Inflammatory macrophage treated with lipopolysaccharide for 1 hour (primary cell): Measurements from ENCODE around the gene ZDHHC18.
A peak's percentile ranks its signal among the peaks of the same experiment; 100 is the strongest.
"Not testable (repeated sequence)": the region's sequence is repeated elsewhere in the genome, so short reads cannot be mapped to it uniquely, and the experiment has no call there.

Experiments used
- DNase-seq, 2 donors: peaks; one replicate each; pipeline ENCODE4 v3.0.0-alpha.2; 2020 to 2022

The ZDHHC18 gene

DNA sequence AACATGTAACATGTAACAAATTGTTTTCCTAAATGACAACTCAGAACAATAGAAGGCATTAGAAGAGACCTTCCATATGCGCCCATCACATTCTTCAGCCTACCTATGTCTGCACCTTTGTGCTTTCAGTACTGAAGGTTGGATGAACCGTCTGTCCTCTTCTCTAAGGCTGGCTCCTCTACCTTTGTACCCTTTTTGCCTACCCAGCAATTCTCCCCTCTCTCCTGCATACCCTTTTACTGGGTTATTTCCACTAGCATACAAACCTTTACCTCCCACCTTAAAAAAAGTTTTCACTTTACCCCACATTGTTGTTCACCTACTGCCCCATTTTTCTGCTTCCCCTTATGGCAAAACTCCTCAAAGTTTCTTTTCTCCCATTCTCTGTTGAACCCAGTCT is 33.6 kb upstream of the ZDHHC18 start:
- no peak for DNase-seq

DNA sequence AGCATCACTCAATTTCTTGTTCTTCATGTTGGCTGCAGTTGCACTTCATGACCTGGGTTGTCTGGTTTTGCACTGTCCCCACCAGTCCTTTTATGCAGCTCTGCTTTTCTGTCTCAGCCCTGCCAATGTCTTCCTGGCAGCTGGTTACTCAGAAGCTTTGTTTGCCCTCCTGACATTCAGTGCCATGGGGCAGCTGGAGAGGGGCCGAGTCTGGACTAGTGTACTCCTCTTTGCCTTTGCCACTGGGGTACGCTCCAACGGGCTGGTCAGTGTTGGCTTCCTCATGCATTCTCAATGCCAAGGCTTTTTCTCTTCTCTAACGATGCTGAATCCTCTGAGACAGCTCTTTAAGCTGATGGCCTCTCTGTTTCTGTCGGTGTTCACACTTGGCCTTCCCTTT is 32.1 kb upstream of the ZDHHC18 start:
- no peak for DNase-seq

GRCh38 chr1:26797627-26798026 is 28.9 kb upstream of the ZDHHC18 start:
- no peak for DNase-seq

- no peak for DNase-seq
These were observed 26.9 kb upstream of the ZDHHC18 start for GRCh38 chr1:26799479-26800142.

DNA sequence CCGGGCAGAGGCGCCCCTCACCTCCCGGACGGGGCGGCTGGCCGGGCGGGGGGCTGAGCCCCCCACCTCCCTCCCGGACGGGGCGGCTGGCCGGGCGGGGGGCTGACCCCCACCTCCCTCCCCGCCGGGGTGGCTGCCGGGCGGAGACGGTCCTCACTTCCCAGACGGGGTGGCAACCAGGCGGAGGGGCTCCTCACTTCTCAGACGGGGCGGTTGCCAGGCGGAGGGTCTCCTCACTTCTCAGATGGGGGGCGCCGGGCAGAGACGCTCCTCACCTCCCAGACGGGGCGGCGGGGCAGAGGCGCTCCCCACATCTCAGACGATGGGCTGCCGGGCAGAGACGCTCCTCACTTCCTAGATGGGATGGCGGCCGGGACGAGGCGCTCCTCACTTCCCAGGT is 22.6 kb upstream of the ZDHHC18 start:
- DNase-seq, result not testable (repeated sequence)

- peak; percentile 81 to 95 for DNase-seq
These were observed 16.4 kb upstream of the ZDHHC18 start for GRCh38 chr1:26810105-26810504.

GRCh38 chr1:26811057-26811456 is 15.4 kb upstream of the ZDHHC18 start:
- DNase-seq, result no peak

- DNase-seq, result no peak
These were observed 14.8 kb upstream of the ZDHHC18 start for GRCh38 chr1:26811708-26812107.

DNA sequence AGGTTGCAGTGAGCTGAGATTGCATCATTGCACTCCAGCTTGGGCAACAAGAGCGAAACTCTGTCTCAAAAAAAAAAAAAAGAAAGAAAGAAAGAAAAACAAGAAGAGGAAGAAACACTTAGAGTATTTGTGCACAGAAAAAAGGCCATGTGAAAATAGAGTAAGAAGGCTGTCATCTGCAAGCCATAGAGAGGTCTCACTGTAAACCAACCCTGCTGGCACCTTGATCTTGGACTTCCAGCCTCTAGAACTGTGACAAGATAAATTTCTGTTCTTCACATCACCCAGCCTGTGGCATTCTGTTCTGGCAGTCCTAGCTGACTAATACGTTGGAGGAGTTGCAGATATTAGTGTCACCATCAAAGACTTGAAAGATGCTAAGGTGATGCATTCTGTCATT is 12.1 kb upstream of the ZDHHC18 start:
- DNase-seq, result no peak

DNA sequence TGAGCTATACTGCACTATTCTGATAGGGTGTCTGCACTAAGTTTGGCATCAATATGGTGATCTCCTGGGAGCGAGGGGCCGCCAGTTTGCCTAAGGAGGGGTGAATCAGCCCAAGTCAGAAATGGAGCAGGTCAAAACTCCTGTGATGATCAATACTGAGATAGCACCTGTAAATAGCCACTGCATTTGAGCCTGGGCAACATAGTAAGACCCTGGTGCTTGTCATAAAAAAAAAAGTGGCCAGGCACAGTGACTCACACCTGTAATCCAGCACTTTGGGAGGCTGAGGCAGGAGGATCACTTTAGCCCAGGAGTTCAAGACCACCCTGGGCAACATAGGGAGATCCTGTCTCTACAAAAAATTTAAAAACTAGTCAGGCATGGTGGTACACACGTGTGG is 11.6 kb upstream of the ZDHHC18 start:
- no peak for DNase-seq

- peak; percentile 67 to 69 for DNase-seq
These were observed 5.7 kb upstream of the ZDHHC18 start for GRCh38 chr1:26820784-26821269.

DNA sequence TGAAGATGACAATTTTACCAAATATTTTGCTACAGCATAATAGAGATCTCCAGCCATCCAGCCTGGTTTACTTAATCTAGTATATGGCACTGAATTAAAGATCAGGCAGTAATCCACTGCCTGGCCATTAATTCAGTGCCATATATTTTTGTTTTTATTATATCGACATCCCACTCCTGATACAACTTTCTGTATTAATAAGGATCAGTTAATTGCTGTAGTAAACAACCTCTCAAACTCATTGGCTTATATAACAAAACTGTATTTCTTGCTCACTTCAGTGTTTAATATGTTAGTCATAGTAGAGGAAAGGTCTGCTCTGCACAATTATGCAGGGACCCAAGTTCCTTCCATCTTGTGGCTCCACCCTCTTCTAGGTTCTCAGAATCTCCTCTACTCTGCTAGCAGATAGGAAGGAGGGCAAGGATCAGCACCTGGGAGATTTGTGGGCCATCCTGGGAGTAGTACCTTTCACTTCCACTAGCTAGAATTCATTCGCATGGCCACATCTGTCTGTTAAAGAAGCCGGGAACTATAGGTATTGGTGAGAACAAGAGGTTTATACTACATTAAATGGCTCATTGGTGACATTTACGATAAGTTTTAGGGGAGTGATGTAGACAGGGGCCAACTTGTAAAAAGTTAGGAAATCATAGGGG is 3.6 kb upstream of the ZDHHC18 start:
- no peak for DNase-seq

DNA sequence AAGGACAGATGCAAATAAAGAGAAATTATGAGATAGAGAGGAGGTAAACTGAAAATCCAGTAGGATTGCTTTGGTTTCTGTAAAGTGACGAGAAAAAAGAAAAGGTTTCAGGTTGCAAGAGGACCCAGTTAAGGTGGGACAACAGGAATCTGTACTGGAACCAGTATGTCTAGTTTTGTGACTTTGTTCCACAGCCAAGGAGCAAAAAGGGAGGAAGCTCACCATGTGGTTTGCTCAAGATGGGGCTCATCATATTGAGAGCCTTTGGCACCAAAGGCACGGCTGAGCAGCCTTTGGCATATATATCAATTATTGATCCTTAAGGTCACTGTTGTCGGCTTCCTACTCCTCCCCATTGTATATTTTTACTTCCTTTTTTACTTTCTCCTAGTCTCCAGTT is 1.8 kb upstream of the ZDHHC18 start:
- DNase-seq, result no peak

DNA sequence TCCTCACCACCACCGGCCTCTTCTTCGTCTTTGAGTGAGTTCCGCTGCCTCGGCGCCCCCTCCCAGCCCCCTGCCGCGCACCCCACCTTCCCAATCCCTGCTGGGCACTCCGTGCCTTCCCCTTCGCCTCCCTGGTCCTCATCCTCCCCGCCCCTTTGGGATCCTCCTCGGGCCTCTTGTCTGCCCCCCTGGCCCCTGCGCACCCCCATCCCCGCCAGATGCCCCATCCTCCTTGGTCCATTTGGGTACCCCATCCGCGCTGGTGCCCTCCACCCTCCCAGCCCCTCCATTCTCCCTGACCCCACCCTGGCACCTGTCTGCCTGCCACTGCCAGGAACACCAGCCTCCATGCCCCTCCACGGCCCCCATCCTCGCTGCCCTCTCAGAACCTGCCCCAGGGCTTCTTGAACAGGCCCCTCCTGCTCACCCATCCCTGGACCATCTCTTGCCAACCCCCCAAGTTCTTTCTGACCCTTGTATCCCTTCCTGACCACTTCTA is 667 bp downstream of the ZDHHC18 start:
- no peak for DNase-seq

DNA sequence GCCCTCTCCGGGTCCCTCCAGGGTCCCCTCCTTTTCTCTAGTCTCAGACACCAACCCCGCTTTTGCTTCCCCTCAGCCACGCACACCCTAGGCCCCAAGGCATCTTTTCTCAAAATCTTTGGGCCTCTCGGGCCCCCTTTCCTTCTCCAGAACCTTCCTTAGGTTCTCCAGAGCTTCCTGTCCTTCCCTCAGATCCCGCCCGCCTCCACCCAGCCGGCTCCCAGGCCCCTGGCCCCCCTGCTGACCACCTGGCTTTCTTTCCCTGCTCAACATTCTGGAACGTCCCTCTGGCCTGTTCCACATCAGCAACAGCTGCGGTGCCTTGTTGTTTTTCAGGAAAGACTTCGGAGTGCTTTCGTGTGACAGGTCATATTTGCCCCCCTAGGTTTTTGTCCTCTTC is 1.2 kb downstream of the ZDHHC18 start:
- no peak for DNase-seq

GRCh38 chr1:26828411-26828991 is 2.0 kb downstream of the ZDHHC18 start:
- DNase-seq, result peak; percentile 73 to 78

- no peak for DNase-seq
These were observed 2.9 kb downstream of the ZDHHC18 start for GRCh38 chr1:26829184-26829911.

GRCh38 chr1:26831059-26831458 is 4.6 kb downstream of the ZDHHC18 start:
- no peak for DNase-seq

- DNase-seq, result peak; percentile 22 to 56
These were observed 5.2 kb downstream of the ZDHHC18 start for GRCh38 chr1:26831546-26832248.

DNA sequence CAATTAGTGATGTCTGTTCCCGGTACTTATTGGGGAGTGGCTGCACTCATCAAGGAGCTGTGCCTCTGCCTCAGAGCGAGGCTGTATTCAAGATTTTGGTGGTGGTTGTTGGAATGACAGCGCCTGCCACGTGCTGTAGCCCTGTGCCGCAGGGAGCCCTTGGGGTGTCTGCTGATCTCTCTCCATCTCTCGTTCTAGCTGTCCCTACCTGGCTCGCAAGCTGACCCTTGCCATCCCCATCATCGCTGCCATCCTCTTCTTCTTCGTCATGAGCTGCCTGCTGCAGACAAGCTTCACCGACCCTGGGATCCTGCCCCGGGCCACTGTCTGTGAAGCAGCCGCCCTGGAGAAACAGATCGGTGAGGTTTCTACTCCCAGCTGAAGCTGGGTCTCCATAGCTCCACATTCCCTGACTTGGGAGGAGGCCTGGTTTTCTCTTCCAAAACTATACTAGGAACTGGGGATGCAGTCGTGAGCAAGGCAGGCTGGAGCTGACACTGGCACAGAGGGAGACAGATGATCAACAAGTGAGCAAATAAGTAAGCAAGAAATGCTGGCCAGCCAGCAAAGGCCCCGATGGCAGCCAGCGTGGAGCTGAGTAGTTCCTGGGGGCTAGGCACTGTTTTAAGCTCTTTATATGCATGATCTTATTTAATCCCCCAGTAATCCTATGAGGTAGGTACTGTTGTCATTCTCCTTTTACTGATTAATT is 5.9 kb downstream of the ZDHHC18 start:
- DNase-seq, result no peak

DNA sequence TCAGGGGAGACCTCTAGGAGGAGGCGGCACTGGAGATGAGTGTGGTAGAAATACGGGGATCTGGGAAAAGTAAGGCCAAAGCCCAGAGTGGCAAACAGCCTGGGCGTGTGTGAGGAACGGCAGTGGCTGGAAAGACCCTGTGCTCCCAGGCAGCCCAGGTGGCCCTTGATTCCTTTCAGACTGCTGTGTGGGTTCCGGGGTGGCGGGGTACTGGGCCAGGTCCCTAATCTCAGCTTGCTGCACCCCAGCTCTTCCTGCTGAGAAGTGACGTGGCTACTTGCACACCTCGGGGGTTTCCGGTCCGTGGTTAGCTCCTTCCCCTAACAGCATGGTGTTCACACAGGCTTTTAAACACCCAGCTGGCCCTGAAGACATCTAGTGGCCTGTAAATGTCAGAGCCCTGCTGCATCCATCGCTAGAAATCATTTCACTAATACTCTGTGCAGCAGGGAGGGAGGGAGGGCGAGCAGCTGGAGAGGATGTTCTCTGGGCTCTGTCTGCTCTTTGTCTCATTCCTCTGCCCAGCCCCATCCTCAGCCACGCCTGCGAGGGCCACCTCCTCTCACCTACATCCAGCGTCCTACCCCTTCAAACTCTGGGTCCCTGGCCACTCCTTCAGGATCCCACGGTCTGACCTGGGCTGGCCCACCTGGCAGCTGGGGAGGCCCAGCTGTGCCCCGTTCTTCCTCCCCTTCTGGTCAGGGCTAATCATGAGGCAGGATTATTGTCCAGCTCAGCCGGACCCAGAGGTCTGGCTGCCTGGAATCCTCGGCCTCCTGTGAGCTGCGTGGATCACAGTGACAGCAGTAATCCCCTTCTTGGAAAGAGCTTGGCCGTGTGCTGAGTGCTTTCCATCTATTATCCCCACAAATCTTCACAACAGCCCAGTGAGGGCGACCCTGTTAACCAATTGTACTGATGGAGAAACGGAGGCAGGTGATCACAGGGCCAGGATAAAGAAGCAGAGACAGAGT is 7.2 kb downstream of the ZDHHC18 start:
- peak; percentile 42 to 49 for DNase-seq
